Neural progenitor cell (in vitro differentiated cells): ENCODE measurements around the gene CADPS. TPM values are rescaled to one million over a fixed set of nuclear protein-coding genes. Genes with fewer than 3 reads are reported as not detected.

ENCODE experiments used
- DNase-seq: peaks from one replicate; pipeline ENCODE4 v3.0.0-alpha.2; 2016; ENCODE audit warnings: low spot score
- H2AFZ ChIP-seq: fragments of 200-600 bp; sonication (generic); replicated peaks from 2 replicates; pipeline ENCODE4 v1.6.1; 2016; ENCODE audit warnings: antibody characterized with exemption
- H3F3A ChIP-seq: fragments of 200-600 bp; sonication (generic); 2 replicates; pipeline ENCODE4 v1.6.1; 2016; ENCODE audit warnings: antibody characterized with exemption, low read depth
- H3K27ac ChIP-seq: fragments of 200-600 bp; sonication (generic); 2 replicates; pipeline ENCODE4 v1.5.1; 2016; ENCODE audit warnings: mild to moderate bottlenecking
- H3K27me3 ChIP-seq: fragments of 200-600 bp; sonication (generic); 2 replicates; pipeline ENCODE4 v1.6.1; 2016; ENCODE audit warnings: mild to moderate bottlenecking, moderate library complexity
- H3K36me3 ChIP-seq: fragments of 200-600 bp; sonication (generic); 2 replicates; pipeline ENCODE4 v1.5.1; 2016
- H3K4me1 ChIP-seq: fragments of 200-600 bp; sonication (generic); 2 replicates; pipeline ENCODE4 v1.6.1; 2016; ENCODE audit warnings: mixed run types
- H3K4me2 ChIP-seq: fragments of 200-600 bp; sonication (generic); 2 replicates; pipeline ENCODE4 v1.6.1; 2016
- H3K4me3 ChIP-seq: fragments of 200-600 bp; sonication (generic); 2 replicates; pipeline ENCODE4 v1.5.1; 2016
- H3K79me2 ChIP-seq: fragments of 200-600 bp; sonication (generic); 2 replicates; pipeline ENCODE4 v1.6.1; 2016; ENCODE audit warnings: low read depth
- H3K9ac ChIP-seq: fragments of 200-600 bp; sonication (generic); 2 replicates; pipeline ENCODE4 v1.6.1; 2016
- H3K9me3 ChIP-seq: fragments of 200-600 bp; sonication (generic); 2 replicates; pipeline ENCODE4 v1.5.1; 2016; ENCODE audit warnings: low read depth
- H4K20me1 ChIP-seq: fragments of 200-600 bp; sonication (generic); 2 replicates; pipeline ENCODE4 v1.6.1; 2016; ENCODE audit warnings: low read depth
- H3K27ac Mint-ChIP-seq: 3 replicates; pipeline ENCODE4 v1.8.0; 2021; ENCODE audit warnings: mixed read lengths
- H3K27me3 Mint-ChIP-seq: 2 replicates; pipeline ENCODE4 v1.8.0; 2022; ENCODE audit warnings: low read depth, mild to moderate bottlenecking, inconsistent platforms, moderate library complexity, mixed read lengths; ENCODE audit not compliant: insufficient read depth
- H3K36me3 Mint-ChIP-seq: 3 replicates; pipeline ENCODE4 v1.8.0; 2021; ENCODE audit warnings: mixed read lengths
- H3K4me1 Mint-ChIP-seq: 3 replicates; pipeline ENCODE4 v1.8.0; 2021; ENCODE audit warnings: mixed read lengths
- H3K4me3 Mint-ChIP-seq: 3 replicates; pipeline ENCODE4 v1.8.0; 2021; ENCODE audit warnings: mild to moderate bottlenecking, moderate library complexity, mixed read lengths
- H3K9me3 Mint-ChIP-seq: 3 replicates; pipeline ENCODE4 v1.8.0; 2020; ENCODE audit warnings: mixed read lengths
- EZH2 ChIP-seq: fragments of 200-600 bp; sonication (generic); IDR thresholded peaks from 2 replicates; pipeline ENCODE4 v1.6.1; 2017; ENCODE audit warnings: antibody characterized with exemption, mild to moderate bottlenecking, moderate library complexity
- EZH2phosphoT487 ChIP-seq: fragments of 200-600 bp; sonication (generic); IDR thresholded peaks from 2 replicates; pipeline ENCODE4 v1.6.1; 2017; ENCODE audit warnings: antibody characterized with exemption
- total RNA-seq: library from RNA; depleted of rRNA; stranded (reverse); fragments of >200 nt; gene quantifications from 2 replicates; pipeline ENCODE4 v1.2.3, GENCODE V29; 2015; ENCODE audit warnings: low replicate concordance
- TF ChIP-seq, protein P1 (sequence below): fragments of 200-600 bp; sonication (generic); IDR thresholded peaks from 2 replicates; pipeline ENCODE4 v1.5.1; 2017; ENCODE audit warnings: antibody characterized with exemption, mild to moderate bottlenecking

CADPS gene
- total RNA-seq, 1 donor from 2014 or later: 17.3 TPM

DNA sequence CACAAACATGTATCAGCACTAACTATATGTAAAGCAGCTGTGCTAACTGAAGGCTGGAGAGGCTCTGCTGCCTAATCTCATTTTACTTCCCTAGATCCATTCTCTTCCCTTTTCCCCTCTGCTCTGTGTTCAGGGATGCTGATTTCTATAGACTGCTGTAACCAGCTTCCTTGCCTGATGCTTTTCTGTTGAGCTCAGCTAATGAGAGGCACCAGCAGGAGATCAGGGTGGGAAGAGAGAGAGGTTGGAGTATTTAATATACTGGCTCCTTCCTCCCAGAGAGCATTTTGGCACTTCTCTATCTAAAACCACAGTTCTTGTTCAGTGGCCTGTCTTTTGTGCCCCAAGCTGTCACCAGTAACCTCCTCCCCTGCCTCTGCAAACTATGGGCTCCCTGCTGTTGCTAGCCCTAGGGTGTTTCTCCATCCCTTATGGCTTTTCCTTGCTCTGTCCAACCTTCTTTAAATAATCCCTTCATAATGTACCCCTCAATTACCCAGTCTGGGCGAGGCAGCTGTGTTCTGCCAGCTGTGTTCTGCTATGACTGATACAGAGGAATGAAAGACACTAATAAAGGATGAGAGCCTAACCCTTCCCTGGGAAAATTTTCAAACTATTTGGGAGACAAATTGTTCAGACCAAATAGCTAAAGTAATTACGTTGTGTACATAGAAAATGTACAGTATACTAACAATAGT, 69.5 kb downstream of the CADPS start:
- Histone ChIP-seq H3K27ac (peak overlapping the region; percentile 80), H4K20me1 (no peaks in the 10 kb centered on the region), H3K9me3 (no peaks in the 10 kb centered on the region), H3K4me2 (peak overlapping the region; percentile 71), H3F3A (peaks cover 36% of the 10 kb centered on the region), H3K27me3 (no peaks in the 10 kb centered on the region), H2AFZ (no peak overlapping the region), H3K9ac (no peak overlapping the region), H3K4me1 (peaks cover 41% of the 10 kb centered on the region), H3K79me2 (no peaks in the 10 kb centered on the region), H3K4me3 (no peak overlapping the region), H3K36me3 (no peaks in the 10 kb centered on the region)
- TF ChIP-seq EZH2phosphoT487 (no peak), EZH2 (no peak)
- TF ChIP-seq, protein P1, sequence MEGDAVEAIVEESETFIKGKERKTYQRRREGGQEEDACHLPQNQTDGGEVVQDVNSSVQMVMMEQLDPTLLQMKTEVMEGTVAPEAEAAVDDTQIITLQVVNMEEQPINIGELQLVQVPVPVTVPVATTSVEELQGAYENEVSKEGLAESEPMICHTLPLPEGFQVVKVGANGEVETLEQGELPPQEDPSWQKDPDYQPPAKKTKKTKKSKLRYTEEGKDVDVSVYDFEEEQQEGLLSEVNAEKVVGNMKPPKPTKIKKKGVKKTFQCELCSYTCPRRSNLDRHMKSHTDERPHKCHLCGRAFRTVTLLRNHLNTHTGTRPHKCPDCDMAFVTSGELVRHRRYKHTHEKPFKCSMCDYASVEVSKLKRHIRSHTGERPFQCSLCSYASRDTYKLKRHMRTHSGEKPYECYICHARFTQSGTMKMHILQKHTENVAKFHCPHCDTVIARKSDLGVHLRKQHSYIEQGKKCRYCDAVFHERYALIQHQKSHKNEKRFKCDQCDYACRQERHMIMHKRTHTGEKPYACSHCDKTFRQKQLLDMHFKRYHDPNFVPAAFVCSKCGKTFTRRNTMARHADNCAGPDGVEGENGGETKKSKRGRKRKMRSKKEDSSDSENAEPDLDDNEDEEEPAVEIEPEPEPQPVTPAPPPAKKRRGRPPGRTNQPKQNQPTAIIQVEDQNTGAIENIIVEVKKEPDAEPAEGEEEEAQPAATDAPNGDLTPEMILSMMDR: no peak
- peak; percentile 70 for DNase-seq
- Mint-ChIP-seq H3K27ac (peak overlapping the region; percentile 44), H3K36me3 (no peaks in the 10 kb centered on the region), H3K4me3 (no peak overlapping the region), H3K9me3 (peaks cover 3% of the 10 kb centered on the region), H3K4me1 (peaks cover 37% of the 10 kb centered on the region), H3K27me3 (peaks cover 5% of the 10 kb centered on the region)

DNA sequence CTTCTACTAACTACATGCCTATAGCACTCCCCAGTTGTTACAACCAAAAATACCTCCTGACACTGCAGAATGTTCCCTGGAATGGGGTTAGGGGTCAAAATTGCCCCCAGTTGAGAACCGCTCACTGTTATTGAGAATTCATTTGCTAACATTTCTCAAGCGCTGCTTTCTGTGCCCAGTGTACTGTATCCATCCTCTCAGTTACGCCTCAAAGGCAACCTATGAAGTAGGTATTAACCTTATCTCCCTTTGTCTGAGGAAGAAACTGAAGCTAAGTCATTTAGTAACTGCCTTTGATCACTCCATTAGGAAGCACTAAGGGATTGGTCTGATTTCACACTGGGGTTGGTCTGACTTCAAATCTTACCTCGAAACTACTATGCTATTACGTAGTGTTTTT, 70.1 kb downstream of the CADPS start:
- peaks cover 3% of the 10 kb centered on the region for H3K9me3 Mint-ChIP-seq
- H3K27ac Mint-ChIP-seq: peak overlapping the region; percentile 44
- H3K4me1 Mint-ChIP-seq: peaks cover 37% of the 10 kb centered on the region

DNA sequence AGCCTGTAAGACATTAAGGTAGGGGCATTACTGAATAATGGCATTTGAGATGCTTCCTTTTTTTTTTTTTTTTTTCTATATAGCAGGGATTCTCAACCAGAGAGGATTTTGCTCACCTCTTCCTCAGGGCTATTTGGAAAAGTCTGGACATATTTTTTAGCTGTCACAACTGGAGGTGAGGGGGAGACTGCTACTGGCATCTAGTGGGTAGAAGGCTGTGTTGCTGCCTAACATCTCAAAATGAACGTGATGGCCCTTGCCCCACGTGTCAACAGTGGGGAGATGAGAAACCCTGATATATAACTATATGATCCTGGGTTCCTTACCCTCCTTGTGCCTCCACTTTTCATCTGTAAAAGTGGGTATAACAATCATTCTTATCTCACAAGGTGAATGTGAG, 71.9 kb downstream of the CADPS start:
- H3K36me3 ChIP-seq: no peaks in the 10 kb centered on the region
- Mint-ChIP-seq H3K27me3 (peaks cover 2% of the 10 kb centered on the region), H3K4me1 (peaks cover 35% of the 10 kb centered on the region), H3K9me3 (peaks cover 5% of the 10 kb centered on the region), H3K36me3 (no peaks in the 10 kb centered on the region), H3K4me3 (no peak overlapping the region), H3K27ac (peak overlapping the region; percentile 86)
- H4K20me1 ChIP-seq: no peaks in the 10 kb centered on the region
- no peak overlapping the region for H3K9ac ChIP-seq
- no peak overlapping the region for H3K4me2 ChIP-seq
- no peak overlapping the region for H2AFZ ChIP-seq
- H3F3A ChIP-seq: peaks cover 36% of the 10 kb centered on the region
- peaks cover 30% of the 10 kb centered on the region for H3K4me1 ChIP-seq
- H3K27ac ChIP-seq: no peak overlapping the region
- H3K4me3 ChIP-seq: no peak overlapping the region
- H3K79me2 ChIP-seq: no peaks in the 10 kb centered on the region
- no peak for TF ChIP-seq EZH2
- DNase-seq: no peak
- H3K27me3 ChIP-seq: no peaks in the 10 kb centered on the region
- H3K9me3 ChIP-seq: no peaks in the 10 kb centered on the region

More for the DNA sequence above, 70.1 kb downstream of the CADPS start:
- H3K36me3 Mint-ChIP-seq: no peaks in the 10 kb centered on the region
- H3K79me2 ChIP-seq: no peaks in the 10 kb centered on the region
- no peaks in the 10 kb centered on the region for H3K9me3 ChIP-seq
- H2AFZ ChIP-seq: no peak overlapping the region
- no peak overlapping the region for H3K9ac ChIP-seq
- TF ChIP-seq EZH2: no peak
- no peak for TF ChIP-seq EZH2phosphoT487
- TF ChIP-seq, protein P1: no peak
- DNase-seq: peak; percentile 33
- H3K4me1 ChIP-seq: peaks cover 37% of the 10 kb centered on the region
- H4K20me1 ChIP-seq: no peaks in the 10 kb centered on the region
- peaks cover 5% of the 10 kb centered on the region for H3K27me3 Mint-ChIP-seq
- peak overlapping the region; percentile 71 for H3K4me2 ChIP-seq
- peaks cover 36% of the 10 kb centered on the region for H3F3A ChIP-seq
- H3K27ac ChIP-seq: peak overlapping the region; percentile 80
- H3K27me3 ChIP-seq: no peaks in the 10 kb centered on the region
- H3K36me3 ChIP-seq: no peaks in the 10 kb centered on the region
- H3K4me3 ChIP-seq: no peak overlapping the region
- no peak overlapping the region for H3K4me3 Mint-ChIP-seq

DNA sequence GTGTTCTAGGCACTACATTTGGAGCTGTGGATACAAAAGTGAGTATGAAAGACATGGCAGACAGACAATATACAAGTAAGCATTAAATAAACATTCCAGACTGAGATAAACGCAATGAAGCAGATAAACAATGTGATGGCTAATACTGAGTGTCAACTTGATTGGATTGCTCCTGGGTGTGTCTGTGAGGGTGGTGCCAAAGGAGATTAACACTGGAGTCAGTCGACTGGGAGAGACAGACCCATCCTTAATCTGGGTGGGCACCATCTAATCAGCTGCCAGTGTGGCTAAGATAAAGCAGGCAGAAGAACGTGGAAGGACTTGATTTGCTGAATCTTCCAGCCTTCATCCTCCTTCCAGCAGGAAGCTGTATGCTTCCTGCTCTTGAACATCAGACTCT, 77.2 kb downstream of the CADPS start:
- no peak for TF ChIP-seq EZH2
- TF ChIP-seq EZH2phosphoT487: no peak
- TF ChIP-seq, protein P1: no peak
- H3K9me3 ChIP-seq: no peaks in the 10 kb centered on the region
- no peaks in the 10 kb centered on the region for H3K4me1 ChIP-seq
- H3K9ac ChIP-seq: no peak overlapping the region
- peaks cover 4% of the 10 kb centered on the region for H3K9me3 Mint-ChIP-seq
- no peak overlapping the region for H3K4me3 Mint-ChIP-seq
- H2AFZ ChIP-seq: no peak overlapping the region
- no peak overlapping the region for H3K4me2 ChIP-seq
- H3K36me3 ChIP-seq: no peaks in the 10 kb centered on the region
- H3K27me3 Mint-ChIP-seq: peaks cover 4% of the 10 kb centered on the region
- H3K27ac Mint-ChIP-seq: no peak overlapping the region
- H3K27ac ChIP-seq: no peak overlapping the region
- DNase-seq: no peak
- no peaks in the 10 kb centered on the region for H3K36me3 Mint-ChIP-seq
- H3K27me3 ChIP-seq: no peaks in the 10 kb centered on the region
- H4K20me1 ChIP-seq: no peaks in the 10 kb centered on the region
- no peaks in the 10 kb centered on the region for H3K79me2 ChIP-seq
- no peak overlapping the region for H3K4me3 ChIP-seq
- H3F3A ChIP-seq: no peaks in the 10 kb centered on the region
- peaks cover 7% of the 10 kb centered on the region for H3K4me1 Mint-ChIP-seq
